H9 (cell line): ENCODE data around the gene ADAMTS5. TPM values are rescaled to one million over a fixed set of nuclear protein-coding genes. Genes with fewer than 3 reads are reported as not detected.

ENCODE experiments used
- DNase-seq: peaks from one replicate; pipeline ENCODE4 v3.0.0-alpha.2; 2017
- H2AFZ ChIP-seq: one replicate; pipeline ENCODE4 v1.6.1; 2013; ENCODE audit warnings: mild to moderate bottlenecking, low read length, control low read depth, moderate library complexity
- H2AK5ac ChIP-seq: 2 replicates; pipeline ENCODE4 v1.6.1; 2013; ENCODE audit warnings: low read length, control low read depth, mixed read lengths; ENCODE audit not compliant: insufficient read length
- H2BK120ac ChIP-seq: one replicate; pipeline ENCODE4 v1.6.1; 2013; ENCODE audit warnings: low read depth, mild to moderate bottlenecking, low read length, control low read depth, inconsistent platforms; ENCODE audit not compliant: poor library complexity, severe bottlenecking
- H2BK12ac ChIP-seq: 2 replicates; pipeline ENCODE4 v1.6.1; 2013; ENCODE audit warnings: low read length, control low read depth, mixed read lengths, low read depth; ENCODE audit not compliant: insufficient read length
- H2BK15ac ChIP-seq: 2 replicates; pipeline ENCODE4 v1.6.1; 2013; ENCODE audit warnings: low read depth, low read length, control low read depth
- H2BK20ac ChIP-seq: one replicate; pipeline ENCODE4 v1.6.1; 2013; ENCODE audit warnings: low read depth, mild to moderate bottlenecking, low read length, control low read depth, inconsistent platforms; ENCODE audit not compliant: poor library complexity, severe bottlenecking
- H2BK5ac ChIP-seq: 2 replicates; pipeline ENCODE4 v1.6.1; 2013; ENCODE audit warnings: low read length, control low read depth, mixed read lengths; ENCODE audit not compliant: insufficient read length
- H3K14ac ChIP-seq: 2 replicates; pipeline ENCODE4 v1.6.1; 2013; ENCODE audit warnings: low read length, control low read depth; ENCODE audit not compliant: insufficient read depth
- H3K18ac ChIP-seq: 2 replicates; pipeline ENCODE4 v1.6.1; 2013; ENCODE audit warnings: low read depth, mild to moderate bottlenecking, mixed read lengths, low read length, control low read depth; ENCODE audit not compliant: insufficient read length
- H3K23ac ChIP-seq: 2 replicates; pipeline ENCODE4 v1.6.1; 2013; ENCODE audit warnings: low read length, control low read depth, mixed read lengths, low read depth; ENCODE audit not compliant: insufficient read length
- H3K23me2 ChIP-seq: 2 replicates; pipeline ENCODE4 v1.6.1; 2013; ENCODE audit warnings: low read depth, mild to moderate bottlenecking, mixed read lengths, low read length, control low read depth; ENCODE audit not compliant: insufficient read length, poor library complexity, severe bottlenecking
- H3K27ac ChIP-seq: 2 replicates; pipeline ENCODE4 v1.5.1; 2013; ENCODE audit warnings: low read length, control low read depth, mixed read lengths, low read depth; ENCODE audit not compliant: insufficient read length
- H3K27me3 ChIP-seq: 2 replicates; pipeline ENCODE4 v1.6.1; 2013; ENCODE audit warnings: low read length, control low read depth, inconsistent platforms; ENCODE audit not compliant: insufficient read depth
- H3K4ac ChIP-seq: 2 replicates; pipeline ENCODE4 v1.6.1; 2013; ENCODE audit warnings: low read depth, mild to moderate bottlenecking, control low read depth, inconsistent platforms, low read length, moderate library complexity
- H3K4me1 ChIP-seq: 2 replicates; pipeline ENCODE4 v1.6.1; 2013; ENCODE audit warnings: low read length, control low read depth, inconsistent platforms; ENCODE audit not compliant: insufficient read depth
- H3K4me2 ChIP-seq: 2 replicates; pipeline ENCODE4 v1.6.1; 2013; ENCODE audit warnings: low read length, control low read depth, mixed read lengths; ENCODE audit not compliant: insufficient read length, insufficient read depth
- H3K56ac ChIP-seq: 2 replicates; pipeline ENCODE4 v1.6.1; 2013; ENCODE audit warnings: low read depth, mild to moderate bottlenecking, mixed read lengths, low read length, control low read depth; ENCODE audit not compliant: insufficient read length
- H3K79me1 ChIP-seq: 2 replicates; pipeline ENCODE4 v1.6.1; 2013; ENCODE audit warnings: low read depth, mild to moderate bottlenecking, moderate library complexity, low read length, control low read depth, inconsistent platforms; ENCODE audit not compliant: insufficient read depth, poor library complexity, severe bottlenecking
- H3K79me2 ChIP-seq: 2 replicates; pipeline ENCODE4 v1.6.1; 2013; ENCODE audit warnings: low read length, control low read depth, inconsistent platforms; ENCODE audit not compliant: insufficient read depth
- H3K9ac ChIP-seq: 2 replicates; pipeline ENCODE4 v1.6.1; 2013; ENCODE audit warnings: low read length, control low read depth, mixed read lengths; ENCODE audit not compliant: insufficient read length; ENCODE audit errors: extremely low read depth
- H3K9me3 ChIP-seq: one replicate; pipeline ENCODE4 v1.6.1; 2013; ENCODE audit warnings: low read depth, low read length, inconsistent platforms; ENCODE audit not compliant: control insufficient read depth
- H3T11ph ChIP-seq: one replicate; pipeline ENCODE4 v1.6.1; 2013; ENCODE audit warnings: mild to moderate bottlenecking, low read length, control low read depth, inconsistent platforms
- H4K20me1 ChIP-seq: one replicate; pipeline ENCODE4 v1.6.1; 2013; ENCODE audit not compliant: control insufficient read depth, insufficient read length, insufficient read depth
- H4K5ac ChIP-seq: 2 replicates; pipeline ENCODE4 v1.6.1; 2013; ENCODE audit warnings: low read depth, mild to moderate bottlenecking, mixed read lengths, low read length, control low read depth; ENCODE audit not compliant: insufficient read length
- H4K8ac ChIP-seq: replicated peaks from 2 replicates; pipeline ENCODE4 v1.6.1; 2013; ENCODE audit warnings: low read length, control low read depth, mixed read lengths, low read depth; ENCODE audit not compliant: insufficient read length
- H4K91ac ChIP-seq: 2 replicates; pipeline ENCODE4 v1.6.1; 2013; ENCODE audit warnings: low read depth, mild to moderate bottlenecking, moderate library complexity, mixed read lengths, low read length, control low read depth; ENCODE audit not compliant: insufficient read length
- H3K27ac Mint-ChIP-seq, 3 experiments: 2 replicates in 2 of 3; 3 replicates in 1 of 3; pipeline ENCODE4 v1.8.0; 2020 to 2021; ENCODE audit warnings: mixed read lengths in 3 of 3, mild to moderate bottlenecking in 1 of 3, moderate library complexity in 1 of 3
- H3K27me3 Mint-ChIP-seq: 2 replicates; pipeline ENCODE4 v1.8.0; 2021; ENCODE audit warnings: low read depth, mild to moderate bottlenecking, moderate library complexity, mixed read lengths
- H3K36me3 Mint-ChIP-seq, 3 experiments: 2 replicates in 2 of 3; 3 replicates in 1 of 3; pipeline ENCODE4 v1.8.0; 2020 to 2021; ENCODE audit warnings: low read depth in 3 of 3, mixed read lengths in 3 of 3; ENCODE audit not compliant: insufficient read depth in 1 of 3
- H3K4me1 Mint-ChIP-seq, 2 experiments: 2 replicates each; pipeline ENCODE4 v1.8.0; 2020; ENCODE audit warnings: mixed read lengths in 2 of 2
- H3K4me3 Mint-ChIP-seq, 2 experiments: 2 replicates in 1 of 2; 3 replicates in 1 of 2; pipeline ENCODE4 v1.8.0; 2020 to 2021; ENCODE audit warnings: mild to moderate bottlenecking in 2 of 2, mixed read lengths in 2 of 2, moderate library complexity in 1 of 2
- H3K9me3 Mint-ChIP-seq, 2 experiments: 2 replicates in 1 of 2; 3 replicates in 1 of 2; pipeline ENCODE4 v1.8.0; 2020; ENCODE audit warnings: mild to moderate bottlenecking in 2 of 2, mixed read lengths in 2 of 2, moderate library complexity in 1 of 2
- CTCF ChIP-seq: fragments of 200-600 bp; sonication (generic); conservative IDR thresholded peaks from 3 replicates; pipeline ENCODE4 v1.8.0; 2021; ENCODE audit warnings: antibody characterized with exemption, mild to moderate bottlenecking
- WGBS: extraction: QIAGEN DNeasy Blood & Tissue Kit; methylation state at CpG from one replicate; pipeline ENCODE4 v1.1.7; 2013; ENCODE audit warnings: missing lambda C conversion rate, low lambda C conversion rate, mixed read lengths; ENCODE audit not compliant: insufficient read length; ENCODE audit errors: extremely low coverage; 5-methylcytosine and 5-hydroxymethylcytosine counted together
- total RNA-seq: library from RNA; stranded (reverse); gene quantifications from 2 replicates; pipeline ENCODE4 v1.2.1, GENCODE V29; 2021

ADAMTS5 gene
- total RNA-seq, 1 experiment from 2014 or later = 0.90 TPM

DNA sequence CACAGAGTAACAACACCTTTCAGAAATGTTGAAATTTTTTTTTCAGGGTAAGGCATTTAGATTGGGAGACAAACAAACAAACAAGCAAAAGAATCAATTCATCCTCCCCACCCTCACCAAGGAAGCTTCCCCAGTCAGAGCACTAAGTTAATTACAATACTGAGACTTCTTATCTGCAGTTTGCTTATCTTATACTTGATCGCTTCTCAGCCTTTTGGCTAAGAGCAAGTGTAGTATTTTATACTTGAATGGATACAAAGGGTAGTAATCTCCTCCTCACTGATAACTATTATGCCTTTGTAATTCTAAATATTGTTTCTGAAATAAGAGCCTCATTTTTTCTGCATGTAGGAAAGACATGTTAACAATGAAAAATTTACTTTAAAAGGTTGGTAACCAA lies 54.4 kb downstream of the ADAMTS5 start:
- H3K4me1 Mint-ChIP-seq = peaks cover 42 to 52% of the 10 kb centered on the region in 2 experiments
- H2AK5ac ChIP-seq = no peak overlapping the region
- H3K4me1 ChIP-seq = peaks cover 5% of the 10 kb centered on the region; the same call in 1 of the 2 replicates
- H3K4ac ChIP-seq = no peak overlapping the region
- H3T11ph ChIP-seq = no peak overlapping the region
- no peak overlapping the region for H3K18ac ChIP-seq
- no peaks in the 10 kb centered on the region for H4K20me1 ChIP-seq
- no peak overlapping the region for H3K56ac ChIP-seq
- no peak overlapping the region for H2BK5ac ChIP-seq
- no peak overlapping the region for H4K5ac ChIP-seq
- H3K36me3 Mint-ChIP-seq = peaks cover 14 to 23% (median 14%) of the 10 kb centered on the region in 3 experiments
- H2BK120ac ChIP-seq = no peak overlapping the region
- H2BK12ac ChIP-seq = no peak overlapping the region
- H4K91ac ChIP-seq = no peak overlapping the region
- H2BK15ac ChIP-seq = no peak overlapping the region
- H3K27ac Mint-ChIP-seq = peak overlapping the region in 1 of 3 experiments; percentile 32; a peak in 2 of 7 replicates
- no peak for DNase-seq
- no peaks in the 10 kb centered on the region for H3K23me2 ChIP-seq
- no peak overlapping the region for H4K8ac ChIP-seq
- H3K27ac ChIP-seq = no peak overlapping the region
- H3K14ac ChIP-seq = no peak overlapping the region
- no peaks in the 10 kb centered on the region for H3K27me3 ChIP-seq
- no peak overlapping the region for H3K23ac ChIP-seq
- TF ChIP-seq CTCF = no peak
- no peaks in the 10 kb centered on the region for H3K79me2 ChIP-seq
- peaks cover 12 to 16% of the 10 kb centered on the region in 2 experiments for H3K9me3 Mint-ChIP-seq
- H3K4me3 Mint-ChIP-seq = no peak overlapping the region
- no CpG with 5 or more reads among the region's 1 CpG for WGBS
- no peak overlapping the region for H3K4me2 ChIP-seq
- no peak overlapping the region for H2BK20ac ChIP-seq
- H3K79me1 ChIP-seq = no peaks in the 10 kb centered on the region
- peaks cover 6% of the 10 kb centered on the region for H3K9me3 ChIP-seq
- no peak overlapping the region for H3K9ac ChIP-seq
- H2AFZ ChIP-seq = no peak overlapping the region
- H3K27me3 Mint-ChIP-seq = no peaks in the 10 kb centered on the region
